ENCODE data around the gene YY1. TPM values are rescaled to one million over a fixed set of nuclear protein-coding genes. Genes with fewer than 3 reads are reported as not detected.

YY1 gene
- total RNA-seq, 3 donors from 2014 or later (not counting 1 experiment from before 2014, with no cell fraction given), result 77.9 to 92.6 (median 90.4) TPM

GRCh38 chr14:100199240-100199860 lies 39.6 kb upstream of the YY1 start:
- DNase-seq (no peak), ATAC-seq (no peak)
- no peaks in the 10 kb centered on the region for H3K4me1 Mint-ChIP-seq
- Histone ChIP-seq H3K4me1 (ENCODE audit: control insufficient read depth, insufficient read depth, low read length) (no peaks in the 10 kb centered on the region), H3K9me3 (ENCODE audit: control insufficient read depth, insufficient read depth, low read length) (no peaks in the 10 kb centered on the region), H3K27me3 (ENCODE audit: control insufficient read depth, insufficient read depth, low read length) (no peaks in the 10 kb centered on the region), H3K4me3 (ENCODE audit: low read length) (no peak overlapping the region), H3K27ac (ENCODE audit: low read length) (no peak overlapping the region), H3K36me3 (ENCODE audit: control insufficient read depth, insufficient read depth, low read length) (no peaks in the 10 kb centered on the region)
- no peak overlapping the region for H3K4me3 Mint-ChIP-seq
- 93% methylated on average over 8 of the region's 8 CpGs for WGBS (ENCODE audit: insufficient coverage)
- intact Hi-C loops (cut with micrococcal nuclease), result no loop called here
- TF ChIP-seq, protein P1, sequence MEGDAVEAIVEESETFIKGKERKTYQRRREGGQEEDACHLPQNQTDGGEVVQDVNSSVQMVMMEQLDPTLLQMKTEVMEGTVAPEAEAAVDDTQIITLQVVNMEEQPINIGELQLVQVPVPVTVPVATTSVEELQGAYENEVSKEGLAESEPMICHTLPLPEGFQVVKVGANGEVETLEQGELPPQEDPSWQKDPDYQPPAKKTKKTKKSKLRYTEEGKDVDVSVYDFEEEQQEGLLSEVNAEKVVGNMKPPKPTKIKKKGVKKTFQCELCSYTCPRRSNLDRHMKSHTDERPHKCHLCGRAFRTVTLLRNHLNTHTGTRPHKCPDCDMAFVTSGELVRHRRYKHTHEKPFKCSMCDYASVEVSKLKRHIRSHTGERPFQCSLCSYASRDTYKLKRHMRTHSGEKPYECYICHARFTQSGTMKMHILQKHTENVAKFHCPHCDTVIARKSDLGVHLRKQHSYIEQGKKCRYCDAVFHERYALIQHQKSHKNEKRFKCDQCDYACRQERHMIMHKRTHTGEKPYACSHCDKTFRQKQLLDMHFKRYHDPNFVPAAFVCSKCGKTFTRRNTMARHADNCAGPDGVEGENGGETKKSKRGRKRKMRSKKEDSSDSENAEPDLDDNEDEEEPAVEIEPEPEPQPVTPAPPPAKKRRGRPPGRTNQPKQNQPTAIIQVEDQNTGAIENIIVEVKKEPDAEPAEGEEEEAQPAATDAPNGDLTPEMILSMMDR (IDR thresholded peaks at IDR 0.05), result no peak
- no peaks in the 10 kb centered on the region for H3K9me3 Mint-ChIP-seq
- no peak overlapping the region for H3K27ac Mint-ChIP-seq
- no peaks in the 10 kb centered on the region for H3K27me3 Mint-ChIP-seq (ENCODE audit: low read depth in 2 of 2)
- H3K36me3 Mint-ChIP-seq, result no peaks in the 10 kb centered on the region

DNA sequence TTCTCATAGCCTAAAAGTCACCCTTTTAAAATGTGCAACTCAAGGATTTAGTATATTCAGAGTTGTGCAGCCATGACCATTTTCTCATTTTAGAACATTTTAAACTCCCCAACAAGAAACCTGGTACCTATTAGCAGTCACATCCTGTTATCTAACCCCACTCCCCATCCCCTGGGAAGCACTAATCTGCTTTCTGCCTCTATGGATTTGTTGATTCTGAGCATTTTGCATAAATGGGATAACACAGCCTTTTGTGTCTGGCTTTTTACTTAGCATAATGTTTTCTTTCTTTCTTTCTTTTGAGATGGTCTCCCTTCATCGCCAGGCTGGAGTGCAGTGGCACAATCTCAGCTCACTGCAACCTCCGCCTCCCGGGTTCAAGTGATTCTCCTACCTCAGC lies 38.6 kb upstream of the YY1 start:
- Mint-ChIP-seq H3K9me3 (no peaks in the 10 kb centered on the region), H3K4me1 (no peaks in the 10 kb centered on the region), H3K27me3 (ENCODE audit: low read depth in 2 of 2) (no peaks in the 10 kb centered on the region), H3K4me3 (no peak overlapping the region), H3K36me3 (no peaks in the 10 kb centered on the region), H3K27ac (no peak overlapping the region)
- no peak for ATAC-seq
- Histone ChIP-seq H3K36me3 (ENCODE audit: control insufficient read depth, insufficient read depth, low read length) (no peaks in the 10 kb centered on the region), H3K4me1 (ENCODE audit: control insufficient read depth, insufficient read depth, low read length) (no peaks in the 10 kb centered on the region), H3K9me3 (ENCODE audit: control insufficient read depth, insufficient read depth, low read length) (no peaks in the 10 kb centered on the region), H3K27me3 (ENCODE audit: control insufficient read depth, insufficient read depth, low read length) (no peaks in the 10 kb centered on the region), H3K27ac (ENCODE audit: low read length) (no peak overlapping the region), H3K4me3 (ENCODE audit: low read length) (no peak overlapping the region)
- intact Hi-C loops (cut with micrococcal nuclease), result no loop called here
- DNase-seq, result no peak
- TF ChIP-seq, protein P1 (IDR thresholded peaks at IDR 0.05), result no peak
- 86% methylated on average over 1 of the region's 3 CpGs for WGBS (ENCODE audit: insufficient coverage)

- Histone ChIP-seq H3K9me3 (ENCODE audit: control insufficient read depth, insufficient read depth, low read length) (no peaks in the 10 kb centered on the region), H3K27me3 (ENCODE audit: control insufficient read depth, insufficient read depth, low read length) (no peaks in the 10 kb centered on the region), H3K4me1 (ENCODE audit: control insufficient read depth, insufficient read depth, low read length) (no peaks in the 10 kb centered on the region), H3K36me3 (ENCODE audit: control insufficient read depth, insufficient read depth, low read length) (no peaks in the 10 kb centered on the region), H3K4me3 (ENCODE audit: low read length) (no peak overlapping the region), H3K27ac (ENCODE audit: low read length) (no peak overlapping the region)
- Mint-ChIP-seq H3K27me3 (ENCODE audit: low read depth in 2 of 2) (no peaks in the 10 kb centered on the region), H3K9me3 (no peaks in the 10 kb centered on the region), H3K4me1 (no peaks in the 10 kb centered on the region), H3K36me3 (no peaks in the 10 kb centered on the region), H3K4me3 (no peak overlapping the region), H3K27ac (no peak overlapping the region)
- WGBS (ENCODE audit: insufficient coverage), result 98% methylated on average over 5 of the region's 5 CpGs
- intact Hi-C loops (cut with micrococcal nuclease), result no loop called here
- DNase-seq (no peak), ATAC-seq (no peak)
- TF ChIP-seq, protein P1 (IDR thresholded peaks at IDR 0.05), result no peak
Observed at GRCh38 chr14:100201701-100202100, 37.2 kb upstream of the YY1 start.

- Histone ChIP-seq H3K27me3 (ENCODE audit: control insufficient read depth, insufficient read depth, low read length) (no peaks in the 10 kb centered on the region), H3K4me3 (ENCODE audit: low read length) (no peak overlapping the region), H3K4me1 (ENCODE audit: control insufficient read depth, insufficient read depth, low read length) (no peaks in the 10 kb centered on the region), H3K36me3 (ENCODE audit: control insufficient read depth, insufficient read depth, low read length) (no peaks in the 10 kb centered on the region), H3K9me3 (ENCODE audit: control insufficient read depth, insufficient read depth, low read length) (no peaks in the 10 kb centered on the region), H3K27ac (ENCODE audit: low read length) (no peak overlapping the region)
- no peaks in the 10 kb centered on the region for H3K36me3 Mint-ChIP-seq
- no peak for DNase-seq
- no peaks in the 10 kb centered on the region for H3K9me3 Mint-ChIP-seq
- intact Hi-C loops (cut with micrococcal nuclease), result no loop called here
- H3K4me3 Mint-ChIP-seq, result no peak overlapping the region
- TF ChIP-seq, protein P1 (IDR thresholded peaks at IDR 0.05), result no peak
- no peak overlapping the region for H3K27ac Mint-ChIP-seq
- peaks cover 0 to 2% of the 10 kb centered on the region in 2 donors for H3K27me3 Mint-ChIP-seq (ENCODE audit: low read depth in 2 of 2)
- WGBS (ENCODE audit: insufficient coverage), result 43% methylated on average over 4 of the region's 4 CpGs
- no peaks in the 10 kb centered on the region for H3K4me1 Mint-ChIP-seq
- no peak for ATAC-seq
Observed at GRCh38 chr14:100202712-100203111, 36.2 kb upstream of the YY1 start.

Data from natural killer cell (primary cell).